K562 (cell line): ENCODE results near the gene ABHD16A. TPM values are rescaled to one million over a fixed set of nuclear protein-coding genes. Genes with fewer than 3 reads are reported as not detected.

ENCODE experiments used
- ASH1L ChIP-seq: fragments of 450-650 bp; IDR thresholded peaks from 2 replicates; pipeline ENCODE4 v1.6.1; 2018; ENCODE audit warnings: borderline replicate concordance, mild to moderate bottlenecking, low read depth; ENCODE audit not compliant: partially characterized antibody
- FOXA3 ChIP-seq, 2 experiments: fragments of 450-650 bp in 1 of 2; sonication (generic) in 1 of 2; formaldehyde crosslinking; IDR thresholded peaks in 1 of 2; conservative IDR thresholded peaks in 1 of 2; 2 replicates each; pipeline versions ENCODE4 v1.4.0 to v1.8.0; 2020 to 2022; ENCODE audit warnings: mild to moderate bottlenecking in 2 of 2, missing genetic modification reagents in 1 of 2
- IRF2 ChIP-seq: sonication (generic); formaldehyde crosslinking; IDR thresholded peaks from 2 replicates; pipeline ENCODE4 v1.8.1; 2022; ENCODE audit warnings: mild to moderate bottlenecking, missing genetic modification reagents
- KAT7 ChIP-seq: sonication (generic); formaldehyde crosslinking; IDR thresholded peaks from 2 replicates; pipeline ENCODE4 v1.8.0; 2022; ENCODE audit warnings: missing genetic modification reagents, mild to moderate bottlenecking, borderline replicate concordance
- KLF1 ChIP-seq: fragments of 450-650 bp; IDR thresholded peaks from 2 replicates; pipeline ENCODE4 v1.6.1; 2016; ENCODE audit warnings: missing genetic modification characterization, missing compliant biosample characterization
- PYGO2 ChIP-seq: fragments of 450-650 bp; IDR thresholded peaks from 2 replicates; pipeline ENCODE4 v1.6.1; 2016; ENCODE audit warnings: mild to moderate bottlenecking, missing genetic modification characterization, moderate library complexity, missing compliant biosample characterization
- TAF7 ChIP-seq: fragments of 450-650 bp; IDR thresholded peaks from 2 replicates; pipeline ENCODE4 v1.6.1; 2016; ENCODE audit warnings: missing genetic modification characterization, missing compliant biosample characterization
- TCF7L2 ChIP-seq: fragments of 150-350 bp; IDR thresholded peaks from 2 replicates; pipeline ENCODE4 v1.6.1; 2016; ENCODE audit warnings: low read depth, mild to moderate bottlenecking, low read length, moderate library complexity
- XRCC3 ChIP-seq: fragments of 450-650 bp; IDR thresholded peaks from 2 replicates; pipeline ENCODE4 v1.6.1; 2017; ENCODE audit warnings: mild to moderate bottlenecking, moderate library complexity
- ZNF253 ChIP-seq: fragments of 250-450 bp; sonication (Bioruptor Pico); conservative IDR thresholded peaks from 2 replicates; pipeline ENCODE4 v1.6.1; 2021; ENCODE audit warnings: mild to moderate bottlenecking
- ZNF263 ChIP-seq: sonication (generic); formaldehyde crosslinking; IDR thresholded peaks from 2 replicates; pipeline ENCODE4 v1.8.0; 2022; ENCODE audit warnings: mild to moderate bottlenecking, missing genetic modification reagents, borderline replicate concordance
- ZNF551 ChIP-seq: fragments of 250-450 bp; sonication (Bioruptor Pico); IDR thresholded peaks from 2 replicates; pipeline ENCODE4 v1.5.0; 2021; ENCODE audit warnings: mild to moderate bottlenecking, moderate library complexity
- ZNF644 ChIP-seq: fragments of 200-800 bp; sonication (Bioruptor generic); IDR thresholded peaks from 2 replicates; pipeline ENCODE4 v1.6.1; 2016; ENCODE audit warnings: low read depth, missing genetic modification characterization, missing compliant biosample characterization
- ZNF76 ChIP-seq: fragments of 250-450 bp; sonication (Bioruptor Pico); IDR thresholded peaks from 2 replicates; pipeline ENCODE4 v1.4.0; 2020; ENCODE audit warnings: mild to moderate bottlenecking, moderate library complexity, borderline replicate concordance
- ZNF764 ChIP-seq: fragments of 250-450 bp; sonication (Bioruptor Pico); IDR thresholded peaks from 2 replicates; pipeline ENCODE4 v1.4.0; 2020; ENCODE audit warnings: low read depth, mild to moderate bottlenecking, moderate library complexity
- ZNF778 ChIP-seq: fragments of 450-650 bp; formaldehyde crosslinking; IDR thresholded peaks from 2 replicates; pipeline ENCODE4 v1.4.0; 2020; ENCODE audit warnings: mild to moderate bottlenecking, moderate library complexity
- ZSCAN29 ChIP-seq: fragments of 450-650 bp; IDR thresholded peaks from 2 replicates; pipeline ENCODE4 v1.6.1; 2017
- polyA plus RNA-seq, 8 experiments: library from polyadenylated mRNA; depleted of rRNA in 4 of 8; stranded (reverse) in 5 of 8; unstranded in 3 of 8; fragments of >200 nt; fragmentation: Nextera tagmentation in 2 of 8; fragmentation: Illumina TruSeq in 1 of 8; extraction: Ambion mirVana in 2 of 8; extraction: Trizol in 1 of 8; gene quantifications; 2 replicates each; pipeline versions ENCODE4 v1.2.1 to v1.2.3, GENCODE V29; 2011 to 2014; ENCODE audit warnings: inconsistent platforms in 1 of 8, missing spikeins in 1 of 8
- total RNA-seq, 7 experiments: library from RNA; depleted of rRNA in 6 of 7; stranded (reverse); fragments of >200 nt in 6 of 7; fragmentation: Illumina TruSeq in 2 of 7; extraction: Trizol in 2 of 7; gene quantifications; 2 replicates each; pipeline versions ENCODE4 v1.2.1 to v1.2.3, GENCODE V29; 2011 to 2021; ENCODE audit warnings: low replicate concordance in 1 of 7
- TF ChIP-seq, protein P1 (sequence below): fragments of 450-650 bp; IDR thresholded peaks from 2 replicates; pipeline ENCODE4 v1.6.1; 2017; ENCODE audit warnings: antibody characterized with exemption, mild to moderate bottlenecking
- TF ChIP-seq, protein P2 (sequence below): fragments of 200-800 bp; sonication (Bioruptor generic); IDR thresholded peaks from 2 replicates; pipeline ENCODE4 v1.6.1; 2016; ENCODE audit warnings: missing genetic modification characterization, missing compliant biosample characterization

Gene ABHD16A
- total and polyA plus RNA-seq, 9 of the 15 experiments (the other 6 are each of a cell fraction or from before 2014, with no cell fraction given) = 25.8 to 120 (median 81.6) TPM

DNA sequence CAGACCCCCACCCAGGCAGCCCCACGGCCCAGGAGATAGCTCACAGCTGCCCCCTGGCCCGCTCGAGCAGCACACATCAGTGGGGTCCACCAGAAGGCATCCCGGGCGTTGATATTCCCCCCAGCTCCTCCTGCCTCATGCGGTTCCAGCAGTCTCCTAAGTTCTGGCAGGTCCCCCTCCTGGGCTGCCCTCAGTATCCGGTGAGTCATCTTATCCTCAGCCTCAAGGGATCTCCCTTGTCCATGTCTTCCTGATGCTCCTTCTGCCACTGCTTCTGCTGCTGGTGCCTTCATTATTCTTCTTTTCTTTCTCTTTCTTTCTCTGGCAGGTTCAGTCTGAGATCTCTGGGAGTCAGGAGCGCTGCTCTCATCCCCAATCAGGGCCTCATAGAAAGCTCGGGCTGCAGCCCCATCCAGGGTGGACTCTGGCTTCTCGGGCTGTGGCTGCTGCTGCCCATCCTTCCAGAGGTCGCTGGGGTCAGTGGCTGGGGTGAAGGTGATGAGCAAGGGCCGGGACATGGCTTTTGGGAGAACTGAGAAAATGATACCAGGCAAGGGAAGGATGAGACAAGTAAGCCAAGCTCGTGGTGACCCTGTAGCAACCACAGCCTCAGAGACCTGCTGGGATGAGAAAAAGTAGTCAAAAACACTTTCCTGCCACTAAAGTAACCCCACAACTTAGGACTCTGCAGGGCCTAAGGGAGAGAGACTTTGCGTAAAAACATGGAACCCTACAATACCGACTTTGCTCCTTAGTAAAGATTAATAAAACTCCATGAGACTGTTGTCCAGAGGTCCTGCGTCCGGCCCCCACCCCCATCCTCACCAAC, 38.9 kb downstream of the ABHD16A start (continued):
- TF ChIP-seq ASH1L (peak; percentile 53), ZNF253 (no peak), IRF2 (no peak), FOXA3 (CRISPR knock-in tag; conservative IDR thresholded peaks at IDR 0.05 in 1 of 2, IDR thresholded peaks at IDR 0.05 in 1 of 2) (0 out of 4 replicates have a peak, but pooled peaks of 1 of the 2 experiments have one; percentile 35), ZNF764 (CRISPR knock-in tag) (no peak), ZNF551 (CRISPR knock-in tag) (no peak), ZNF263 (CRISPR knock-in tag) (0 out of 2 replicates have a peak, but pooled peaks have one; percentile 45), ZSCAN29 (no peak), KLF1 (tag) (no peak), ZNF644 (no peak), KAT7 (CRISPR knock-in tag) (no peak), ZNF778 (CRISPR knock-in tag) (no peak), TCF7L2 (no peak), TAF7 (tag) (no peak), XRCC3 (no peak), ZNF76 (no peak), PYGO2 (0 out of 2 replicates have a peak, but pooled peaks have one; percentile 24)
- TF ChIP-seq, protein P1, sequence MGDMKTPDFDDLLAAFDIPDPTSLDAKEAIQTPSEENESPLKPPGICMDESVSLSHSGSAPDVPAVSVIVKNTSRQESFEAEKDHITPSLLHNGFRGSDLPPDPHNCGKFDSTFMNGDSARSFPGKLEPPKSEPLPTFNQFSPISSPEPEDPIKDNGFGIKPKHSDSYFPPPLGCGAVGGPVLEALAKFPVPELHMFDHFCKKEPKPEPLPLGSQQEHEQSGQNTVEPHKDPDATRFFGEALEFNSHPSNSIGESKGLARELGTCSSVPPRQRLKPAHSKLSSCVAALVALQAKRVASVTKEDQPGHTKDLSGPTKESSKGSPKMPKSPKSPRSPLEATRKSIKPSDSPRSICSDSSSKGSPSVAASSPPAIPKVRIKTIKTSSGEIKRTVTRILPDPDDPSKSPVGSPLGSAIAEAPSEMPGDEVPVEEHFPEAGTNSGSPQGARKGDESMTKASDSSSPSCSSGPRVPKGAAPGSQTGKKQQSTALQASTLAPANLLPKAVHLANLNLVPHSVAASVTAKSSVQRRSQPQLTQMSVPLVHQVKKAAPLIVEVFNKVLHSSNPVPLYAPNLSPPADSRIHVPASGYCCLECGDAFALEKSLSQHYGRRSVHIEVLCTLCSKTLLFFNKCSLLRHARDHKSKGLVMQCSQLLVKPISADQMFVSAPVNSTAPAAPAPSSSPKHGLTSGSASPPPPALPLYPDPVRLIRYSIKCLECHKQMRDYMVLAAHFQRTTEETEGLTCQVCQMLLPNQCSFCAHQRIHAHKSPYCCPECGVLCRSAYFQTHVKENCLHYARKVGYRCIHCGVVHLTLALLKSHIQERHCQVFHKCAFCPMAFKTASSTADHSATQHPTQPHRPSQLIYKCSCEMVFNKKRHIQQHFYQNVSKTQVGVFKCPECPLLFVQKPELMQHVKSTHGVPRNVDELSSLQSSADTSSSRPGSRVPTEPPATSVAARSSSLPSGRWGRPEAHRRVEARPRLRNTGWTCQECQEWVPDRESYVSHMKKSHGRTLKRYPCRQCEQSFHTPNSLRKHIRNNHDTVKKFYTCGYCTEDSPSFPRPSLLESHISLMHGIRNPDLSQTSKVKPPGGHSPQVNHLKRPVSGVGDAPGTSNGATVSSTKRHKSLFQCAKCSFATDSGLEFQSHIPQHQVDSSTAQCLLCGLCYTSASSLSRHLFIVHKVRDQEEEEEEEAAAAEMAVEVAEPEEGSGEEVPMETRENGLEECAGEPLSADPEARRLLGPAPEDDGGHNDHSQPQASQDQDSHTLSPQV = no peak
- TF ChIP-seq, protein P2, sequence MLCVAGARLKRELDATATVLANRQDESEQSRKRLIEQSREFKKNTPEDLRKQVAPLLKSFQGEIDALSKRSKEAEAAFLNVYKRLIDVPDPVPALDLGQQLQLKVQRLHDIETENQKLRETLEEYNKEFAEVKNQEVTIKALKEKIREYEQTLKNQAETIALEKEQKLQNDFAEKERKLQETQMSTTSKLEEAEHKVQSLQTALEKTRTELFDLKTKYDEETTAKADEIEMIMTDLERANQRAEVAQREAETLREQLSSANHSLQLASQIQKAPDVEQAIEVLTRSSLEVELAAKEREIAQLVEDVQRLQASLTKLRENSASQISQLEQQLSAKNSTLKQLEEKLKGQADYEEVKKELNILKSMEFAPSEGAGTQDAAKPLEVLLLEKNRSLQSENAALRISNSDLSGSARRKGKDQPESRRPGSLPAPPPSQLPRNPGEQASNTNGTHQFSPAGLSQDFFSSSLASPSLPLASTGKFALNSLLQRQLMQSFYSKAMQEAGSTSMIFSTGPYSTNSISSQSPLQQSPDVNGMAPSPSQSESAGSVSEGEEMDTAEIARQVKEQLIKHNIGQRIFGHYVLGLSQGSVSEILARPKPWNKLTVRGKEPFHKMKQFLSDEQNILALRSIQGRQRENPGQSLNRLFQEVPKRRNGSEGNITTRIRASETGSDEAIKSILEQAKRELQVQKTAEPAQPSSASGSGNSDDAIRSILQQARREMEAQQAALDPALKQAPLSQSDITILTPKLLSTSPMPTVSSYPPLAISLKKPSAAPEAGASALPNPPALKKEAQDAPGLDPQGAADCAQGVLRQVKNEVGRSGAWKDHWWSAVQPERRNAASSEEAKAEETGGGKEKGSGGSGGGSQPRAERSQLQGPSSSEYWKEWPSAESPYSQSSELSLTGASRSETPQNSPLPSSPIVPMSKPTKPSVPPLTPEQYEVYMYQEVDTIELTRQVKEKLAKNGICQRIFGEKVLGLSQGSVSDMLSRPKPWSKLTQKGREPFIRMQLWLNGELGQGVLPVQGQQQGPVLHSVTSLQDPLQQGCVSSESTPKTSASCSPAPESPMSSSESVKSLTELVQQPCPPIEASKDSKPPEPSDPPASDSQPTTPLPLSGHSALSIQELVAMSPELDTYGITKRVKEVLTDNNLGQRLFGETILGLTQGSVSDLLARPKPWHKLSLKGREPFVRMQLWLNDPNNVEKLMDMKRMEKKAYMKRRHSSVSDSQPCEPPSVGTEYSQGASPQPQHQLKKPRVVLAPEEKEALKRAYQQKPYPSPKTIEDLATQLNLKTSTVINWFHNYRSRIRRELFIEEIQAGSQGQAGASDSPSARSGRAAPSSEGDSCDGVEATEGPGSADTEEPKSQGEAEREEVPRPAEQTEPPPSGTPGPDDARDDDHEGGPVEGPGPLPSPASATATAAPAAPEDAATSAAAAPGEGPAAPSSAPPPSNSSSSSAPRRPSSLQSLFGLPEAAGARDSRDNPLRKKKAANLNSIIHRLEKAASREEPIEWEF (CRISPR knock-in tag) = no peak
